Effector CD8-positive, alpha-beta T cell (primary cell): Measurements from ENCODE around the gene NEIL3.

Source experiments
- DNase-seq: peaks from one replicate; lab custom pipeline; 2025; lab: John Stamatoyannopoulos, UW

The NEIL3 gene

GRCh38 chr4:177367336-177367735 lies 57.7 kb downstream of the NEIL3 start:
- no peak for DNase-seq

- no peak for DNase-seq
These were observed 59.7 kb downstream of the NEIL3 start for GRCh38 chr4:177369372-177369771.

GRCh38 chr4:177371461-177371860 lies 61.8 kb downstream of the NEIL3 start:
- DNase-seq, result no peak

GRCh38 chr4:177374966-177375365 lies 65.3 kb downstream of the NEIL3 start:
- no peak for DNase-seq

- no peak for DNase-seq
These were observed 65.7 kb downstream of the NEIL3 start for GRCh38 chr4:177375372-177375771.

- no peak for DNase-seq
These were observed 66.3 kb downstream of the NEIL3 start for GRCh38 chr4:177376024-177376423.

GRCh38 chr4:177380730-177381287 lies 71.1 kb downstream of the NEIL3 start:
- DNase-seq, result no peak

GRCh38 chr4:177381762-177382310 lies 72.2 kb downstream of the NEIL3 start:
- DNase-seq, result no peak

- no peak for DNase-seq
These were observed 75.3 kb downstream of the NEIL3 start for GRCh38 chr4:177384856-177385397.

GRCh38 chr4:177385576-177386277 lies 76.1 kb downstream of the NEIL3 start:
- DNase-seq, result no peak

- no peak for DNase-seq
These were observed 76.7 kb downstream of the NEIL3 start for GRCh38 chr4:177386278-177386815.

GRCh38 chr4:177391287-177391686 lies 81.6 kb downstream of the NEIL3 start:
- DNase-seq, result no peak

GRCh38 chr4:177391953-177392352 lies 82.3 kb downstream of the NEIL3 start:
- DNase-seq, result no peak

GRCh38 chr4:177393236-177393635 lies 83.6 kb downstream of the NEIL3 start:
- DNase-seq, result no peak

- no peak for DNase-seq
These were observed 86.7 kb downstream of the NEIL3 start for GRCh38 chr4:177396352-177396751.

GRCh38 chr4:177400030-177400429 lies 90.4 kb downstream of the NEIL3 start:
- no peak for DNase-seq

GRCh38 chr4:177401658-177402273 lies 92.1 kb downstream of the NEIL3 start:
- DNase-seq, result no peak

- no peak for DNase-seq
These were observed 94.1 kb downstream of the NEIL3 start for GRCh38 chr4:177403746-177404145.

- DNase-seq, result no peak
These were observed 94.7 kb downstream of the NEIL3 start for GRCh38 chr4:177404342-177404741.

- DNase-seq, result no peak
These were observed 95.3 kb downstream of the NEIL3 start for GRCh38 chr4:177404986-177405385.

GRCh38 chr4:177405508-177405907 lies 95.8 kb downstream of the NEIL3 start:
- DNase-seq, result no peak

GRCh38 chr4:177408023-177408422 lies 98.3 kb downstream of the NEIL3 start:
- DNase-seq, result no peak

- no peak for DNase-seq
These were observed 100.9 kb downstream of the NEIL3 start for GRCh38 chr4:177410566-177410965.
